HEK293 (cell line): ENCODE measurements around the gene TRIM26.

Source experiments
- CTCF ChIA-PET: fragments of 350-600 bp; formaldehyde crosslinking; extraction: SDS; loops from one replicate; lab custom pipeline; 2021; ENCODE audit warnings: antibody characterized with exemption; lab: Yijun Ruan, JAX
- POLR2A ChIA-PET: fragments of 300-600 bp; formaldehyde crosslinking; extraction: SDS; loops from one replicate; lab custom pipeline; 2020; ENCODE audit warnings: antibody characterized with exemption, inconsistent platforms; lab: Yijun Ruan, JAX
- H3K27ac ChIP-seq: fragments of 200-500 bp; sonication (Bioruptor generic); 2 replicates; pipeline ENCODE4 v1.5.1; 2014; ENCODE audit warnings: low read depth, low read length, control low read depth, inconsistent platforms; ENCODE audit errors: extremely low read depth
- H3K36me3 ChIP-seq, 2 experiments: fragments of 200-500 bp in 1 of 2; sonication (Bioruptor generic) in 1 of 2; 1 replicate in 1 of 2; 2 replicates in 1 of 2; pipeline ENCODE4 v1.5.1; 2014 to 2017; ENCODE audit warnings: inconsistent platforms in 2 of 2, low read length in 2 of 2; ENCODE audit not compliant: control insufficient read depth in 2 of 2, insufficient read depth in 1 of 2
- H3K4me1 ChIP-seq: fragments of 200-500 bp; sonication (Bioruptor generic); 2 replicates; pipeline ENCODE4 v1.5.1; 2014; ENCODE audit warnings: mild to moderate bottlenecking, low read length, inconsistent platforms; ENCODE audit not compliant: control insufficient read depth, insufficient read depth
- H3K4me3 ChIP-seq: 2 replicates; pipeline ENCODE4 v1.5.1; 2011; ENCODE audit warnings: low read depth, mild to moderate bottlenecking, control low read depth, low read length, moderate library complexity
- H3K9me3 ChIP-seq: fragments of 200-500 bp; sonication (Bioruptor generic); 2 replicates; pipeline ENCODE4 v1.5.1; 2014; ENCODE audit warnings: low read depth, low read length, inconsistent platforms; ENCODE audit not compliant: control insufficient read depth, insufficient read depth
- PRDM1 ChIP-seq: fragments of 450-650 bp; formaldehyde crosslinking; IDR thresholded peaks from 2 replicates; pipeline ENCODE4; 2016; ENCODE audit warnings: missing biosample characterization, missing genetic modification characterization
- PRDM10 ChIP-seq: fragments of 450-650 bp; formaldehyde crosslinking; IDR thresholded peaks from 2 replicates; pipeline ENCODE4 v1.5.1; 2016; ENCODE audit warnings: missing biosample characterization, missing genetic modification characterization
- SCRT1 ChIP-seq: fragments of 450-650 bp; formaldehyde crosslinking; IDR thresholded peaks from 2 replicates; pipeline ENCODE4 v1.5.1; 2016; ENCODE audit warnings: missing biosample characterization, missing genetic modification characterization, borderline replicate concordance
- SCRT2 ChIP-seq: fragments of 450-650 bp; formaldehyde crosslinking; IDR thresholded peaks from 2 replicates; pipeline ENCODE4 v1.5.1; 2016; ENCODE audit warnings: missing biosample characterization, missing genetic modification characterization
- ZBTB11 ChIP-seq: fragments of 450-650 bp; formaldehyde crosslinking; conservative IDR thresholded peaks from 2 replicates; pipeline ENCODE4 v1.5.1; 2016; ENCODE audit warnings: low read depth, missing biosample characterization, missing genetic modification characterization
- ZFP69B ChIP-seq: fragments of 450-650 bp; formaldehyde crosslinking; IDR thresholded peaks from 2 replicates; pipeline ENCODE4 v1.5.1; 2016; ENCODE audit warnings: missing biosample characterization, missing genetic modification characterization
- ZIC2 ChIP-seq: fragments of 450-650 bp; formaldehyde crosslinking; IDR thresholded peaks from 2 replicates; pipeline ENCODE4 v1.5.1; 2016; ENCODE audit warnings: missing biosample characterization, missing genetic modification characterization
- ZNF114 ChIP-seq: fragments of 450-650 bp; formaldehyde crosslinking; IDR thresholded peaks from 2 replicates; pipeline ENCODE4 v1.5.0; 2017; ENCODE audit warnings: missing biosample characterization, missing genetic modification characterization
- ZNF24 ChIP-seq: fragments of 450-650 bp; formaldehyde crosslinking; IDR thresholded peaks from 2 replicates; pipeline ENCODE4 v1.5.1; 2016; ENCODE audit warnings: missing biosample characterization, missing genetic modification characterization
- ZNF324 ChIP-seq: fragments of 450-650 bp; formaldehyde crosslinking; IDR thresholded peaks from 2 replicates; pipeline ENCODE4 v1.5.1; 2016; ENCODE audit warnings: missing biosample characterization, missing genetic modification characterization
- ZNF398 ChIP-seq: fragments of 450-650 bp; formaldehyde crosslinking; IDR thresholded peaks from 2 replicates; pipeline ENCODE4 v1.5.1; 2017; ENCODE audit warnings: missing biosample characterization, missing genetic modification characterization
- ZNF449 ChIP-seq: fragments of 450-650 bp; formaldehyde crosslinking; IDR thresholded peaks from 2 replicates; pipeline ENCODE4 v1.5.1; 2017; ENCODE audit warnings: missing biosample characterization, mild to moderate bottlenecking, missing genetic modification characterization, moderate library complexity
- ZSCAN18 ChIP-seq: fragments of 450-650 bp; formaldehyde crosslinking; IDR thresholded peaks from 2 replicates; pipeline ENCODE4 v1.5.1; 2016; ENCODE audit warnings: missing biosample characterization, missing genetic modification characterization

The TRIM26 gene

GRCh38 chr6:30206799-30207618 lies 6.2 kb downstream of the TRIM26 start:
- H3K4me3 ChIP-seq: no peak overlapping the region
- TF ChIP-seq PRDM1: peak; percentile 68
- no peak for TF ChIP-seq ZNF449
- 0 out of 2 replicates have a peak, but pooled peaks have one; percentile 29 for TF ChIP-seq SCRT1 (tag by site-specific recombination)
- TF ChIP-seq SCRT2 (tag by site-specific recombination): peak; percentile 89
- no peak for TF ChIP-seq ZNF324
- TF ChIP-seq, all 188 proteins: peak for 3
- H3K9me3 ChIP-seq: no peaks in the 10 kb centered on the region
- POLR2A ChIA-PET: interaction anchor here (1.3 kb wide), 1 partner anchor 105 kb away, joined by 3 read pairs; no protein-coding TSS in a partner anchor
- CTCF ChIA-PET: interaction anchor here (1.0 to 2.5 kb wide), 5 partner anchors 13 to 355 kb away, joined by 3 to 14 read pairs (median 3); no protein-coding TSS in a partner anchor
- peaks cover 43% of the 10 kb centered on the region for H3K4me1 ChIP-seq
- H3K36me3 ChIP-seq: peaks cover 6 to 7% of the 10 kb centered on the region in 2 experiments; a peak in 2 of 3 replicates
- H3K27ac ChIP-seq: no peak overlapping the region

- CTCF ChIA-PET: interaction anchor here (1.0 to 1.4 kb wide), 3 partner anchors 75 to 102 kb away, joined by 3 to 4 read pairs (median 3); no protein-coding TSS in a partner anchor
- Histone ChIP-seq H3K4me3 (no peak overlapping the region), H3K27ac (no peak overlapping the region), H3K4me1 (peaks cover 34% of the 10 kb centered on the region), H3K9me3 (no peaks in the 10 kb centered on the region), H3K36me3 (peaks cover 6 to 7% of the 10 kb centered on the region in 2 experiments; a peak in 2 of 3 replicates)
- POLR2A ChIA-PET: interaction anchor here (1.3 kb wide), 1 partner anchor 104 kb away, joined by 3 read pairs; no protein-coding TSS in a partner anchor
- TF ChIP-seq ZNF114 (tag by site-specific recombination): no peak
- no peak for TF ChIP-seq ZNF398 (tag by site-specific recombination)
- TF ChIP-seq ZBTB11 (tag by site-specific recombination): no peak
- TF ChIP-seq ZIC2 (tag by site-specific recombination): peak; percentile 36
- no peak for TF ChIP-seq ZFP69B (tag by site-specific recombination)
- TF ChIP-seq PRDM10: no peak
- no peak for TF ChIP-seq ZNF24
- TF ChIP-seq ZSCAN18 (tag by site-specific recombination): no peak
Observed at GRCh38 chr6:30206152-30206551, 7.1 kb downstream of the TRIM26 start.
